H7 (cell line): ENCODE results near the gene CFAP100. TPM values are rescaled to one million over a fixed set of nuclear protein-coding genes. Genes with fewer than 3 reads are reported as not detected.

Experiments
- DNase-seq: peaks from one replicate; pipeline ENCODE4 v3.0.0; 2012
- H3K27me3 ChIP-seq: 2 replicates; pipeline ENCODE4 v1.6.0; 2011; ENCODE audit warnings: mild to moderate bottlenecking, low read length; ENCODE audit not compliant: control insufficient read depth, insufficient read depth
- H3K36me3 ChIP-seq: replicated peaks from 2 replicates; pipeline ENCODE4 v1.5.1; 2011; ENCODE audit warnings: low read length; ENCODE audit not compliant: control insufficient read depth, insufficient read depth
- H3K4me3 ChIP-seq: 2 replicates; pipeline ENCODE4 v1.5.1; 2011; ENCODE audit warnings: low read depth, mild to moderate bottlenecking, control low read depth, low read length, moderate library complexity; ENCODE audit not compliant: insufficient read depth
- total RNA-seq: library from RNA; depleted of rRNA; stranded (reverse); fragments of >200 nt; shearing (Covaris generic); gene quantifications from 2 replicates; pipeline ENCODE4 v1.2.3, GENCODE V29; 2014

CFAP100 gene
- total RNA-seq, 1 experiment from 2014 or later = 0.24 TPM

GRCh38 chr3:126424039-126424717 is 29.5 kb downstream of the CFAP100 start:
- Histone ChIP-seq H3K4me3 (no peak overlapping the region), H3K36me3 (no peaks in the 10 kb centered on the region), H3K27me3 (no peaks in the 10 kb centered on the region)
- DNase-seq = peak; percentile 50

- Histone ChIP-seq H3K36me3 (no peaks in the 10 kb centered on the region), H3K4me3 (no peak overlapping the region), H3K27me3 (no peaks in the 10 kb centered on the region)
- DNase-seq = peak; percentile 7
Measured at GRCh38 chr3:126424751-126425150, 30.0 kb downstream of the CFAP100 start.

GRCh38 chr3:126431103-126431534 is 36.4 kb downstream of the CFAP100 start:
- Histone ChIP-seq H3K4me3 (no peak overlapping the region), H3K36me3 (no peaks in the 10 kb centered on the region; the same call in 1 of the 2 replicates), H3K27me3 (no peaks in the 10 kb centered on the region)
- no peak for DNase-seq

- Histone ChIP-seq H3K4me3 (no peak overlapping the region), H3K27me3 (no peaks in the 10 kb centered on the region), H3K36me3 (peaks cover 4% of the 10 kb centered on the region)
- DNase-seq = no peak
Measured at GRCh38 chr3:126432361-126433104, 37.8 kb downstream of the CFAP100 start.

GRCh38 chr3:126433105-126433430 is 38.4 kb downstream of the CFAP100 start:
- DNase-seq = no peak
- H3K36me3 ChIP-seq = peaks cover 4% of the 10 kb centered on the region
- no peak overlapping the region for H3K4me3 ChIP-seq
- H3K27me3 ChIP-seq = no peaks in the 10 kb centered on the region

- DNase-seq = peak; percentile 44
- peaks cover 4% of the 10 kb centered on the region for H3K36me3 ChIP-seq
- H3K4me3 ChIP-seq = no peak overlapping the region
- no peaks in the 10 kb centered on the region for H3K27me3 ChIP-seq
Measured at GRCh38 chr3:126433496-126434263, 39.0 kb downstream of the CFAP100 start.

- no peaks in the 10 kb centered on the region for H3K27me3 ChIP-seq
- no peak for DNase-seq
- H3K36me3 ChIP-seq = peaks cover 4% of the 10 kb centered on the region
- no peak overlapping the region for H3K4me3 ChIP-seq
Measured at GRCh38 chr3:126434264-126434590, 39.5 kb downstream of the CFAP100 start.

GRCh38 chr3:126434931-126435411 is 40.3 kb downstream of the CFAP100 start:
- Histone ChIP-seq H3K27me3 (no peaks in the 10 kb centered on the region), H3K36me3 (peaks cover 4% of the 10 kb centered on the region), H3K4me3 (no peak overlapping the region)
- peak; percentile 26 for DNase-seq

GRCh38 chr3:126435456-126436315 is 41.0 kb downstream of the CFAP100 start:
- Histone ChIP-seq H3K36me3 (peaks cover 6% of the 10 kb centered on the region), H3K27me3 (no peaks in the 10 kb centered on the region), H3K4me3 (no peak overlapping the region)
- DNase-seq = no peak

- no peaks in the 10 kb centered on the region for H3K27me3 ChIP-seq
- H3K36me3 ChIP-seq = peaks cover 6% of the 10 kb centered on the region
- no peak overlapping the region for H3K4me3 ChIP-seq
- DNase-seq = no peak
Measured at GRCh38 chr3:126436826-126437717, 42.4 kb downstream of the CFAP100 start.

- no peak for DNase-seq
- H3K36me3 ChIP-seq = peaks cover 7% of the 10 kb centered on the region
- no peak overlapping the region for H3K4me3 ChIP-seq
- H3K27me3 ChIP-seq = no peaks in the 10 kb centered on the region
Measured at GRCh38 chr3:126438186-126438585, 43.5 kb downstream of the CFAP100 start.

GRCh38 chr3:126438746-126439145 is 44.0 kb downstream of the CFAP100 start:
- no peak for DNase-seq
- Histone ChIP-seq H3K4me3 (no peak overlapping the region), H3K27me3 (no peaks in the 10 kb centered on the region), H3K36me3 (peaks cover 7% of the 10 kb centered on the region)

- Histone ChIP-seq H3K4me3 (no peak overlapping the region), H3K27me3 (no peaks in the 10 kb centered on the region), H3K36me3 (peaks cover 7% of the 10 kb centered on the region)
- no peak for DNase-seq
Measured at GRCh38 chr3:126439346-126439967, 44.7 kb downstream of the CFAP100 start.
